Ovary (tissue), 3 donors: ENCODE measurements around the gene MRC1.

ENCODE experiments used
- POLR2A ChIP-seq: fragments of 450-650 bp; IDR thresholded peaks from one replicate; pipeline ENCODE4 v1.6.1; 2017; ENCODE audit warnings: antibody characterized with exemption, mild to moderate bottlenecking, moderate library complexity
- TF ChIP-seq, protein P1 (sequence below), 3 donors: fragments of 450-650 bp in 2 of 3; fragments of 200-600 bp in 1 of 3; IDR thresholded peaks; one replicate each; pipeline versions ENCODE4 v1.5.1 to v1.8.0; 2016 to 2022; ENCODE audit warnings: antibody characterized with exemption in 3 of 3, mild to moderate bottlenecking in 1 of 3
- donor health status: DM: no; HTN: no; CAD: no.

- no peak for TF ChIP-seq POLR2A
- TF ChIP-seq, protein P1, sequence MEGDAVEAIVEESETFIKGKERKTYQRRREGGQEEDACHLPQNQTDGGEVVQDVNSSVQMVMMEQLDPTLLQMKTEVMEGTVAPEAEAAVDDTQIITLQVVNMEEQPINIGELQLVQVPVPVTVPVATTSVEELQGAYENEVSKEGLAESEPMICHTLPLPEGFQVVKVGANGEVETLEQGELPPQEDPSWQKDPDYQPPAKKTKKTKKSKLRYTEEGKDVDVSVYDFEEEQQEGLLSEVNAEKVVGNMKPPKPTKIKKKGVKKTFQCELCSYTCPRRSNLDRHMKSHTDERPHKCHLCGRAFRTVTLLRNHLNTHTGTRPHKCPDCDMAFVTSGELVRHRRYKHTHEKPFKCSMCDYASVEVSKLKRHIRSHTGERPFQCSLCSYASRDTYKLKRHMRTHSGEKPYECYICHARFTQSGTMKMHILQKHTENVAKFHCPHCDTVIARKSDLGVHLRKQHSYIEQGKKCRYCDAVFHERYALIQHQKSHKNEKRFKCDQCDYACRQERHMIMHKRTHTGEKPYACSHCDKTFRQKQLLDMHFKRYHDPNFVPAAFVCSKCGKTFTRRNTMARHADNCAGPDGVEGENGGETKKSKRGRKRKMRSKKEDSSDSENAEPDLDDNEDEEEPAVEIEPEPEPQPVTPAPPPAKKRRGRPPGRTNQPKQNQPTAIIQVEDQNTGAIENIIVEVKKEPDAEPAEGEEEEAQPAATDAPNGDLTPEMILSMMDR (IDR thresholded peaks at IDR 0.05), result no peak
Observed at GRCh38 chr10:17841050-17841449, 31.9 kb downstream of the MRC1 start.
